Fibroblast of mammary gland (primary cell): Measurements from ENCODE around the gene CCNL2.
A peak's percentile ranks its signal among the peaks of the same experiment; 100 is the strongest.
"Not testable (repeated sequence)": the region's sequence is repeated elsewhere in the genome, so short reads cannot be mapped to it uniquely, and the experiment has no call there.

Experiments used
- DNase-seq: peaks from one replicate; pipeline ENCODE4 v3.0.0-alpha.2; 2010; ENCODE audit warnings: low read depth
- H3K4me3 ChIP-seq: 2 replicates; pipeline ENCODE4 v1.5.1; 2011; ENCODE audit warnings: low read depth, mild to moderate bottlenecking, low read length, moderate library complexity; ENCODE audit not compliant: control insufficient read depth
- TF ChIP-seq, protein P1 (sequence below): conservative IDR thresholded peaks from 2 replicates; pipeline ENCODE4 v1.5.1; 2011; ENCODE audit warnings: low read depth, low read length, inconsistent platforms; ENCODE audit not compliant: control insufficient read depth, insufficient read depth

CCNL2 gene

DNA sequence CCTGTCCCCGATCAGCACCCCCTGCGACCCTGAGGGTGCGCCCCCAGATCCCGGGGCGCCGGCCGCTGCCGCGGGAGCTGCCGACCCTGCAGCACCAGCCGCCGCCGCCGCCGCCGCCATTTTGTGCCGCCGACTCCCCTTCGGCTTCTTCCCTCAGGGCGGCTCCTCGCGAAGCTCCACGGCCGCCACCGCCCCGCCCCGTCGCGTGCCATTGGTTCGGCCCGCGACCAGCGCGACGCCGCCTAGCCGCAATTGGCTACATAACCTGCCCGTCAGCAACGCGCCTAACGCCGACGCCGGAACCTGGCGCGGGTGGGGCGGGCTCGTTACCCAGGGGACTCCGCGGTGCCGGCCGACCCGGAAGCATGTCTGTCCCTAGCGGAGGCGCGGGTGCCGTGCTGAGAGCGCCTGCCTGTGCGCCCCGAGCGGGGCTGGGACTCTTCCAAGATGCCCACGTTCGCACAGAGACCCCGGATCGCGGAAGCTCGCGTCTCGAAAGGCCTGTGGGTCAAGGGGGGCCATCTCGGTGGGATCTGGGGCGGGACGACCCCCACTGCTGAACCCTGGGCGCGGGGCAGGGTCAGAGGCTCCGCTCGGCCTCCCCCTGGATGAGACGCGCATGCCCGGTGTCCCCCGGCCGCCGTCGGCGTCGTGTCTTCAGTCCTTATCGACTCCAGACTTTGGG is at the start of gene CCNL2:
CCNL2 (minus strand) TSS at position 149 of the 685 bp plus-strand sequence; CDS start at position 120, 29 bp downstream.
- DNase-seq, result peak; percentile 97
- TF ChIP-seq, protein P1, sequence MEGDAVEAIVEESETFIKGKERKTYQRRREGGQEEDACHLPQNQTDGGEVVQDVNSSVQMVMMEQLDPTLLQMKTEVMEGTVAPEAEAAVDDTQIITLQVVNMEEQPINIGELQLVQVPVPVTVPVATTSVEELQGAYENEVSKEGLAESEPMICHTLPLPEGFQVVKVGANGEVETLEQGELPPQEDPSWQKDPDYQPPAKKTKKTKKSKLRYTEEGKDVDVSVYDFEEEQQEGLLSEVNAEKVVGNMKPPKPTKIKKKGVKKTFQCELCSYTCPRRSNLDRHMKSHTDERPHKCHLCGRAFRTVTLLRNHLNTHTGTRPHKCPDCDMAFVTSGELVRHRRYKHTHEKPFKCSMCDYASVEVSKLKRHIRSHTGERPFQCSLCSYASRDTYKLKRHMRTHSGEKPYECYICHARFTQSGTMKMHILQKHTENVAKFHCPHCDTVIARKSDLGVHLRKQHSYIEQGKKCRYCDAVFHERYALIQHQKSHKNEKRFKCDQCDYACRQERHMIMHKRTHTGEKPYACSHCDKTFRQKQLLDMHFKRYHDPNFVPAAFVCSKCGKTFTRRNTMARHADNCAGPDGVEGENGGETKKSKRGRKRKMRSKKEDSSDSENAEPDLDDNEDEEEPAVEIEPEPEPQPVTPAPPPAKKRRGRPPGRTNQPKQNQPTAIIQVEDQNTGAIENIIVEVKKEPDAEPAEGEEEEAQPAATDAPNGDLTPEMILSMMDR, result peak; percentile 35
- peak within 1 kb of the TSS; percentile 95 for H3K4me3 ChIP-seq

DNA sequence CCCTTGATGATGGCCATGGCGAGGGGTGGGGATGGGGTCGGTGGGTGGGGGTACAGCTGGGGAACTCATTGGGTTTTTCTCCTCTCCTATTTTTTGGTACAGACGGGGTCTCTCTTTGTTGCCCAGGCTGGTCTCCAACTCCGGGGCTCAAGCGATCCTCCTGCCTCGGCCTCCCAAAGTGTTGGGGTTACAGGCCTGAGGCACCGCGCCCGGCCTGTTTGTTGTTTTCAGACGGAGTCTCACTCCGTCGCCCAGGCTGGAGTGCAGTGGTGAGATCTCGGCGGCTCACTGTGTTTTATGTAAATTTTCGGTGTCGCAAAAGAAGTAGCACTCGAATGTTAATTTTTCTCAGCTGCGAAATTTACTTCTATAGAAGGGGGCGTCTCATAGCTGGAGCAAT is 47.5 kb upstream of the CCNL2 start:
- DNase-seq, H3K4me3 ChIP-seq: not testable (repeated sequence)

DNA sequence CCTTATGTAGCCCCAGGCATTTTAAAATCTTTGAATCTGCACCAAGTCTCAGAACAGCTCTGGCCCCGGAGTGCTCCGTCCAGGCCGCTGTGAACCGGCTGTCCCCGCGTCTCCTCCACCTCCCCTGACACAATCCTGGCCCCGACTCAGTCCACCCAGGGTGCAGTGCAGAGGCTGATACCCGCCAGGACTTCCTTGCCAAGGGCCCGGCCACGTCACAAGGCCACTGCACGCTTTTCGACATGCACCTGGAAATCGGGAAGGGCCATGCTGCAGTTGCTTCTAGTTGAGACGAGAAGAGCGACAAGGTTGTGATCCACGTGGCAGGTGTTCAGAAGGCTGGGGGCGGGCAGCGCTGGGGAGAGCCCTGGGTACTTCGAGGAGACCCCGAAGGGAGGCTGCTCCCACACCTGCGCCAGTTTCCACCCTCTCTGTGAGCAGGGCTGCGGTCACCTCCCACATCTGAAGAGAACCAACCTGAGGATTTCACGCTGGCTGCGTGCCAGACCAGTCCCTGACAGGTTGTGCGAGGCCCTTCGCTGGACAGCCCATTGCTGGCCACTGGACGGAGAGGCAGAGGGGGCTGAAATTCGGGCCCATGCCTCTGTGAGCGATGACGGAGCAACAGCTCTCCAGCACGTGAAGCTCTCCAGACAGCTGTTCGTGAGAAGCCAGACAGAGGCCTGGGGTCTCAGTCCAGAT is 43.1 kb upstream of the CCNL2 start:
- no peak overlapping the region for H3K4me3 ChIP-seq
- DNase-seq, result no peak
- TF ChIP-seq, protein P1, result no peak

DNA sequence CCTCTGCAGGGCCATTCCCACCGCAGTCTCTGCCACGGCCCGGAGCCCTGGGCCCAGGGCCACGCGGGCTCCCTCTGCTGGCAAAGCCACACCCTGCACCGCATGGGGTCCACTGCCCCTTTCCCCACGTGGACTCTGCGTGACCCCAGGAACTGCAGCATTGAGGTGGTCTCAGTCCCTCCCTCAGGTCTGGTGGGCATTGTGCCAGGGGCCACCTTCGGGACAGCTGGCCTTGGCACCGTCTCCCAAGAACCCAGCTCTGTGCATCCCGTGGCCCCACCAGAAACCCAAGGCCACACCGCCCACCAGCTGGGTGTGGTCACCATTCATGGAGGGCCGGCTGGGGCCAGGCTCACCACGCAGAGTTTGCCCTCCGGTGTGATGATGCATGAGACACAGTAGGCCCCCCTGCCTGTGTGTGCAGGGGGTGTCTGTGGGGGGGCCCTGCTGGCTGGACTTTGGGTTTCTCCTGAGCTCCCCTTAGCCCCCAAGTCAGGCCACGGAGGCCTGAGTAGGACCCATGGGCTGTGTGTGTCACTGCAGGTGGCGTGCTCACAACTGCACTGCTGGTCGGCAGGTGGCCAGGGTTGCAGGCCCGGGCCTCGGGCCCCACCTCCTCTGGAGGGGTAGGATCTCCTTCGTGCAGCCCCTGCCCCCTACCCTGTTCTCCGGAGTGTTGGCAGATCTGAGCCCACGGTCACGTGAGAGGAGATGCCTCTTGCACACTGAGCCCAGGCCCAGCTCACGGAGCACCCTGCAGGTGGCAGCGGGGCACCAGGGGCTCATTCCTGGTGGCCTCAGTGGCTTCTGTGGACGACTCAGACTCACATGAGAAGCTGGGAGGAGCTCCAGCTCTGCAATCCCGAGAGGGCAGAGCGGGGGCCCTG is 42.1 kb upstream of the CCNL2 start:
- peak; percentile 19 for DNase-seq
- TF ChIP-seq, protein P1, result peak; percentile 82
- no peak overlapping the region for H3K4me3 ChIP-seq

DNA sequence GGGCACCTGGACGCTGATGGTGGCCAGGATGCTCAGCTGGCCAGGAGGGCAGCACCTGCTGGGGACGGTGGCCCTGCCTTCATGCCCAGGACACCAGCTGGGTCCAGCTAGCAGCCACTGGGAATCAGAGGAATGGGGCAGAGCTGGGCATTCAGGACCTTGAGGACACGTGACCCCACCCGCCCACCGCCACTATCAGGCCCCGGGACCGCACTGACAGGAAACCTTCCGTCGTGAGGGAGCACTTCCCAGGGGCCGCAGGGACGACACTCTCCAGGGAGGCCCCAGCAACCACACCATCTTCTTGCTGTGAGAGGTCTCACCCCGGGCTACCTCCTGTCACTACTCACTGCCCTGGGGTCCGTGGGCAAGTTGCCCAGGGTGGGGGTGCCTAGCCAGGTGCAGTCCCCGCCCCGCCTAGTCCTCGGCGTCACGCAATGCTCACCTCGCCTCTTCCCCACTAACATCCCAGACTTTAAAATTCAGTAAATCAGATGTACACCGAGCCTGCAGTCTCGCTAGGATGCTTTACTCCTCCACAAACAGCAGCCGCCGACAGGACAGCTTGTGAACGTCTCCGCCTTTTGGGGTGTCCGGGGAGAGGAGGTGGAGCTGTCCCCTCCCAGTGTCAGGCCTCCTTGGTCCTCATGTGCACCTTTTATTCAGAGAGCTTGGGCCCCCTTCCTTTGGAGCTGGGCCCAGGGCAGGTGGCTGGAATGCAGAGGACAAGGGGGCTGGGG is 41.3 kb upstream of the CCNL2 start:
- TF ChIP-seq, protein P1, result no peak
- DNase-seq, result no peak
- H3K4me3 ChIP-seq, result no peak overlapping the region

DNA sequence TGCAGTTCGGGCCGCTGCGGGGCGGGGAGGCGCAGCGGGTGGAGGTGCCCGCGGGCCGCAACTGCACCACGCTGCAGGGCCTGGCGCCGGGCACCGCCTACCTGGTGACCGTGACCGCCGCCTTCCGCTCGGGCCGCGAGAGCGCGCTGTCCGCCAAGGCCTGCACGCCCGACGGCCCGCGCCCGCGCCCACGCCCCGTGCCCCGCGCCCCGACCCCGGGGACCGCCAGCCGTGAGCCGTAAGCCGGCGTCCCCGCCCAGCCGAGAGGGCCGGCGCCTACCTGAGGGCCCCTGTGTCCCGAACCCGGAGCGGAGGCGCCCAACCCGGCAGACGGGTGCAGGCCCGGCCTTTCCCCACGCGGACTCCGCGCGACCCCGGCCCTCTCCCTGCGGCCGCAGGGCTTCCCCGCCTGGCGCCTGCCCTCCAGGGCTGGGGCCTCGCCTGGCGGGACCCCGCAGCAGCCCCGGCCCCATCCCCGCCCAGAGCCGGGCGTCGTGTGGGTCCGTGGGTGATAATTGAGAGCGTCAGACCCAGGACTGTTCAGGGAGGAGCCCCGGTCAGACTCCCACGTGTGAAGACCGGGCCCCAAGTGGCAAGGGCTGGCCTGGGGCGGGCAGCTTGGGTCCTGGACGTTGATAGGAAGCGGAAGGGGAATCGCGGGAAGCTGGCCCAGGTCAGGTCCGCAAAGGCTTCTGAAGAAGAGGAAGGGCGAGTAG is 40.6 kb upstream of the CCNL2 start:
- no peak overlapping the region for H3K4me3 ChIP-seq
- DNase-seq, result no peak
- TF ChIP-seq, protein P1, result no peak
